Stimulated activated naive CD4-positive, alpha-beta T cell treated with Interleukin-2 at 50 U/mL for 16 hours (primary cell): Measurements from ENCODE around the gene GIMAP2.
A peak's percentile ranks its signal among the peaks of the same experiment; 100 is the strongest.

ENCODE experiments used
- DNase-seq: peaks from one replicate; lab custom pipeline; 2025; lab: John Stamatoyannopoulos, UW

GIMAP2 gene

GRCh38 chr7:150733482-150734095 is 48.1 kb downstream of the GIMAP2 start:
- DNase-seq, result no peak

GRCh38 chr7:150734254-150734653 is 48.7 kb downstream of the GIMAP2 start:
- DNase-seq, result no peak

GRCh38 chr7:150735596-150736358 is 50.3 kb downstream of the GIMAP2 start:
- DNase-seq, result no peak

GRCh38 chr7:150736864-150737263 is 51.4 kb downstream of the GIMAP2 start:
- no peak for DNase-seq

- DNase-seq, result peak; percentile 54
Measured at GRCh38 chr7:150737265-150738055, 52.0 kb downstream of the GIMAP2 start, which contains the start of gene GIMAP5. Gene GIMAP5, plus strand, starts transcription at chr7:150737418. Its CDS starts 3,467 bp downstream, at chr7:150740885.

GRCh38 chr7:150738092-150738491 is 52.6 kb downstream of the GIMAP2 start:
- no peak for DNase-seq

GRCh38 chr7:150738591-150739001 is 53.1 kb downstream of the GIMAP2 start:
- no peak for DNase-seq

- DNase-seq, result no peak
Measured at GRCh38 chr7:150739033-150739432, 53.5 kb downstream of the GIMAP2 start.

- no peak for DNase-seq
Measured at GRCh38 chr7:150740053-150740452, 54.5 kb downstream of the GIMAP2 start.

- no peak for DNase-seq
Measured at GRCh38 chr7:150742286-150742968, 56.9 kb downstream of the GIMAP2 start.
